ENCODE measurements around the gene NAV3.

- TF ChIP-seq GTF2F1 (IDR thresholded peaks at IDR 0.05; ENCODE audit: low read depth, low read length), result no peak
- no peak for TF ChIP-seq PRDM10 (IDR thresholded peaks at IDR 0.05; ENCODE audit: partially characterized antibody)
- no peak for TF ChIP-seq TAF1 (IDR thresholded peaks at IDR 0.05; ENCODE audit: control insufficient read depth, extremely low read depth, insufficient read depth, low read length, severe bottlenecking)
- no peak for TF ChIP-seq MYC (IDR thresholded peaks at IDR 0.05; ENCODE audit: low read depth, low read length)
- no peak for TF ChIP-seq MYC (CRISPR knock-in tag; IDR thresholded peaks at IDR 0.05; ENCODE audit: borderline replicate concordance, low read depth)
Observed at GRCh38 chr12:77788231-77789168, 42.2 kb upstream of the NAV3 start.
